Measurements from ENCODE around the gene HOXC4. TPM values are rescaled to one million over a fixed set of nuclear protein-coding genes. Genes with fewer than 3 reads are reported as not detected.

HOXC4 gene
- total and polyA plus RNA-seq, 2 of the 8 experiments (the other 6 are each of a cell fraction or from before 2014, with no cell fraction given), result not detected

DNA sequence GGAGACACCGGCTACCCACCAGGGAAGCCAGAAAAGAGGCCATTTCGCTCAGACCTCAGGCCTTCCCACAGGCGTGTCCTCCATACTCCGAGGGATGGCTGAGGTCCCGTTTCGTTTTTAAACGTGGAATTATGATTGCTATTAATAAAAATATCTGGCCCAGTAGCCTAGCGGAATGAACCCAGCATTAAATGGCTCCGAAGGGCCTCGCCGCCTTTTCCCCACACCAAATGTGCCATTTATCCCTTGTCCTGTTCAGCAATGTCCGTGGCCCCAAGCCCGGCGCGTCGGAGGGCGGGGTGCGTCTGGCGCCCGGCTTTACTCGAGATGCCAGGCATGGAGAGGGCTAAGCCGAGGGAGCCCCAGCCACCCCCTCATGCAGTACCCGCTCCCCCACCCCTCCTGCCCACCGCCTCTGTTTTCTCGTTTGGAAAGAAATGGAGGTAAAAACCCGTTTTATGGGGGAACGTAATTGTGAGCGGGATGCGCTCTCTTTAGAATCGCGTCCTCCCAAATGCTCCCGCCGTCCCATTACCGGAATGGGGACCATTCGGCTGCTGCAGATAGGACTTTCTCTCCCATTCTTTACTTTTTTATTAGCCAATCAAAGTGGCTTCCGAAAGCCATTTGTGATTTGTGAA, 39.1 kb upstream of the HOXC4 start:
- no peaks in the 10 kb centered on the region for H3K79me2 ChIP-seq (ENCODE audit: control insufficient read depth in 1 of 2, insufficient read depth in 2 of 2, low read length in 2 of 2)
- no peak overlapping the region for H3K56ac ChIP-seq (replicated peaks; ENCODE audit: insufficient read length, low read depth, low read length)
- ChIA-PET POLR2A (ENCODE audit: partially characterized antibody) (interaction anchor here (0.5 to 1.2 kb wide), 2 partner anchors 36 to 44 kb away, joined by 3 read pairs; no protein-coding TSS in a partner anchor), CTCF (ENCODE audit: partially characterized antibody) (interaction anchor here (1.2 to 3.8 kb wide), 7 partner anchors 10 to 187 kb away, joined by 3 to 50 read pairs (median 8); partner anchors contain the start of gene HOXC9)
- DNase-seq (ENCODE audit: low read depth in 1 of 2, low spot score in 2 of 2) (peak in 1 of 2 experiments; percentile 56), FAIRE-seq (no peak)
- H2BK20ac ChIP-seq (ENCODE audit: low read length), result no peak overlapping the region
- no peak overlapping the region for H2AK5ac ChIP-seq (ENCODE audit: low read depth, low read length)
- peaks cover 0 to 12% (median 3%) of the 10 kb centered on the region in 4 experiments; a peak in 5 of 7 replicates for H3K4me1 ChIP-seq (replicated peaks in 1 of 4; ENCODE audit: control insufficient read depth in 3 of 4, insufficient read depth in 4 of 4, low read length in 3 of 4)
- H3K79me1 ChIP-seq (ENCODE audit: low read depth, low read length), result no peaks in the 10 kb centered on the region
- H3K36me3 ChIP-seq (ENCODE audit: control insufficient read depth in 2 of 4, insufficient read depth in 4 of 4, low read length in 3 of 4), result no peaks in the 10 kb centered on the region
- H2BK5ac ChIP-seq (ENCODE audit: low read depth, low read length), result no peak overlapping the region
- no peak overlapping the region for H2BK120ac ChIP-seq (replicated peaks; ENCODE audit: low read depth, low read length)
- H3K18ac ChIP-seq (ENCODE audit: extremely low read depth, low read length), result no peak overlapping the region; the same call in 1 of the 2 replicates
- H4K5ac ChIP-seq (ENCODE audit: insufficient read length, low read depth, low read length), result no peak overlapping the region
- TF ChIP-seq SUZ12 (IDR thresholded peaks at IDR 0.05; ENCODE audit: low read length) (peak; percentile 93), EZH2 (IDR thresholded peaks at IDR 0.05; ENCODE audit: low read depth, low read length, severe bottlenecking) (peak; percentile 98), RNF2 (IDR thresholded peaks at IDR 0.05; ENCODE audit: borderline replicate concordance, low read depth, low read length, missing control alignments, poor library complexity, severe bottlenecking) (peak; percentile 2), TEAD4 (IDR thresholded peaks at IDR 0.05; ENCODE audit: low read depth, low read length) (no peak)
- no peak overlapping the region for H2BK15ac ChIP-seq (ENCODE audit: low read length)
- no peak overlapping the region for H3K23ac ChIP-seq (ENCODE audit: insufficient read length)
- peaks cover 3% of the 10 kb centered on the region; the same call in 1 of the 2 replicates for H3K23me2 ChIP-seq (ENCODE audit: low read depth, low read length)
- H4K91ac ChIP-seq (replicated peaks; ENCODE audit: insufficient read length, low read length), result no peak overlapping the region
- H3K4me2 ChIP-seq (ENCODE audit: insufficient read depth in 1 of 2, low read depth in 2 of 2, low read length in 2 of 2), result no peak overlapping the region
- 11% methylated on average over 33 of the region's 36 CpGs; no CpG with 5 or more reads in 1 of the 2 experiments for WGBS, 2 experiments (ENCODE audit: extremely low coverage in 1 of 2, insufficient coverage in 1 of 2, insufficient read length in 1 of 2, insufficient replicate concordance in 2 of 2, low coverage in 1 of 2, low lambda C conversion rate in 2 of 2, missing lambda C conversion rate in 1 of 2)
- H3K14ac ChIP-seq (ENCODE audit: insufficient read length), result no peak overlapping the region
- no peak overlapping the region for H4K8ac ChIP-seq (ENCODE audit: extremely low read depth, insufficient read depth, low read length)
- H2AFZ ChIP-seq (ENCODE audit: low read length), result no peak overlapping the region
- no peak overlapping the region for H2BK12ac ChIP-seq (ENCODE audit: low read depth, low read length)
- H3K4me3 ChIP-seq (ENCODE audit: extremely low read depth in 1 of 4, insufficient read depth in 2 of 4, low read depth in 3 of 4, low read length in 4 of 4), result no peak overlapping the region
- H4K20me1 ChIP-seq (replicated peaks in 1 of 2; ENCODE audit: control insufficient read depth in 1 of 2, insufficient read depth in 2 of 2, low read length in 2 of 2), result peaks cover 4 to 40% of the 10 kb centered on the region in 2 experiments
- no peak overlapping the region for H3K4ac ChIP-seq (replicated peaks; ENCODE audit: insufficient read length, low read depth, low read length)
- H3K27me3 ChIP-seq (replicated peaks in 1 of 4; ENCODE audit: control insufficient read depth in 3 of 4, extremely low read depth in 1 of 4, insufficient read depth in 3 of 4, low read length in 3 of 4), result peaks cover 92 to 100% (median 99%) of the 10 kb centered on the region in 4 experiments
- H3K9ac ChIP-seq (replicated peaks in 1 of 4; ENCODE audit: extremely low read depth in 1 of 4, low read depth in 3 of 4, low read length in 3 of 4), result no peak overlapping the region
- H3K27ac ChIP-seq (ENCODE audit: low read depth, low read length), result no peak overlapping the region
- no peaks in the 10 kb centered on the region for H3K9me3 ChIP-seq (ENCODE audit: insufficient read depth in 2 of 2, low read depth in 1 of 2, low read length in 1 of 2)

Data from H1 (cell line).